Gastrocnemius medialis (tissue), 4 donors: Measurements from ENCODE around the gene EFCAB5. TPM values are rescaled to one million over a fixed set of nuclear protein-coding genes. Genes with fewer than 3 reads are reported as not detected.
"Not testable (repeated sequence)": the region's sequence is repeated elsewhere in the genome, so short reads cannot be mapped to it uniquely, and the experiment has no call there.

ENCODE experiments used
- ATAC-seq, 2 donors: fragments of 150-250 bp; one replicate each; pipeline ENCODE4 v1.9.1; 2016
- DNase-seq, 2 donors: peaks; one replicate each; pipeline ENCODE4 v3.0.0-alpha.2; 2019
- H3K27ac ChIP-seq, 4 donors: fragments of 200-600 bp; sonication (generic); 1 replicate in 1 of 4; 2 replicates in 3 of 4; pipeline ENCODE4 v1.5.1; 2016 to 2018; ENCODE audit warnings: mild to moderate bottlenecking in 2 of 4, moderate library complexity in 1 of 4
- H3K27me3 ChIP-seq, 3 donors: fragments of 200-600 bp; sonication (generic) in 2 of 3; 1 replicate in 1 of 3; 2 replicates in 2 of 3; pipeline versions ENCODE4 v1.5.1 to v1.6.0; 2016 to 2019; ENCODE audit warnings: mild to moderate bottlenecking in 1 of 3, moderate library complexity in 1 of 3
- H3K36me3 ChIP-seq, 2 donors: fragments of 200-600 bp; sonication (generic) in 1 of 2; one replicate each; pipeline ENCODE4 v1.5.1; 2017 to 2018
- H3K4me1 ChIP-seq, 2 donors: fragments of 200-600 bp; sonication (generic) in 1 of 2; one replicate each; pipeline ENCODE4 v1.5.1; 2016 to 2017; ENCODE audit warnings: mild to moderate bottlenecking in 2 of 2
- H3K4me3 ChIP-seq, 4 donors: fragments of 200-600 bp; sonication (generic) in 3 of 4; 1 replicate in 1 of 4; 2 replicates in 3 of 4; pipeline ENCODE4 v1.5.1; 2016 to 2019; ENCODE audit warnings: mild to moderate bottlenecking in 2 of 4
- H3K9me3 ChIP-seq, 3 donors: fragments of 200-600 bp; sonication (generic) in 2 of 3; 1 replicate in 1 of 3; 2 replicates in 2 of 3; pipeline ENCODE4 v1.5.1; 2016 to 2019
- CTCF ChIP-seq, 5 experiments: fragments of 450-650 bp in 3 of 5; fragments of 200-600 bp in 2 of 5; sonication (generic) in 2 of 5; IDR thresholded peaks in 4 of 5; conservative IDR thresholded peaks in 1 of 5; 1 replicate in 4 of 5; 2 replicates in 1 of 5; pipeline ENCODE4 v1.5.1; 2016 to 2019; ENCODE audit warnings: antibody characterized with exemption in 5 of 5, mild to moderate bottlenecking in 3 of 5, moderate library complexity in 3 of 5
- POLR2A ChIP-seq, 2 donors: fragments of 450-650 bp; IDR thresholded peaks; one replicate each; pipeline ENCODE4 v1.6.1; 2017; ENCODE audit warnings: antibody characterized with exemption in 2 of 2, mild to moderate bottlenecking in 2 of 2, moderate library complexity in 2 of 2
- in situ Hi-C, 4 donors: fragments of 200-750 bp; cut with MboI; loops; one replicate each; pipeline versions ENCODE4 v1.15.0 to v1.8.0; 2017; ENCODE audit warnings: low sequenced_read_pairs in 4 of 4
- intact Hi-C: fragments of 100-400 bp; cut with DNase I; formaldehyde crosslinking; loops from one replicate; pipeline ENCODE4 v1.15.1; 2023; ENCODE audit warnings: low total_unique reads
- total RNA-seq, 4 donors: library from RNA; depleted of rRNA; stranded (reverse); fragments of >200 nt; gene quantifications; one replicate each; pipeline versions ENCODE4 v1.1.0 to v1.2.3, GENCODE V29; 2016

The EFCAB5 gene
- total RNA-seq, 4 donors from 2014 or later: 0.04 to 0.36 TPM; not detected in 2

- Histone ChIP-seq H3K4me1 (no peaks in the 10 kb centered on the region), H3K27me3 (no peaks in the 10 kb centered on the region), H3K4me3 (no peak overlapping the region), H3K36me3 (no peaks in the 10 kb centered on the region), H3K9me3 (no peaks in the 10 kb centered on the region), H3K27ac (no peak overlapping the region)
- in situ Hi-C loops: no loop called here
- intact Hi-C loops: no loop called here
- TF ChIP-seq POLR2A (IDR thresholded peaks at IDR 0.05): no peak
- ATAC-seq: no peak
- DNase-seq: no peak
Measured at GRCh38 chr17:30031214-30031869, 89.9 kb downstream of the EFCAB5 start.

- H3K9me3 ChIP-seq: no peaks in the 10 kb centered on the region
- H3K36me3 ChIP-seq: no peaks in the 10 kb centered on the region
- no peak overlapping the region for H3K4me3 ChIP-seq
- H3K27me3 ChIP-seq: no peaks in the 10 kb centered on the region
- intact Hi-C loops (no loop called here), in situ Hi-C loops (no loop called here)
- no peak overlapping the region for H3K27ac ChIP-seq
- H3K4me1 ChIP-seq: no peaks in the 10 kb centered on the region
- ATAC-seq (no peak), DNase-seq (no peak)
- no peak for TF ChIP-seq CTCF (IDR thresholded peaks at IDR 0.05 in 4 of 5, conservative IDR thresholded peaks at IDR 0.05 in 1 of 5)
- TF ChIP-seq POLR2A (IDR thresholded peaks at IDR 0.05): no peak
Measured at GRCh38 chr17:30035369-30035768, 93.9 kb downstream of the EFCAB5 start.

GRCh38 chr17:30040719-30041518 lies 99.5 kb downstream of the EFCAB5 start:
- in situ Hi-C loops: not testable (repeated sequence)

GRCh38 chr17:30041551-30041950 lies 100.1 kb downstream of the EFCAB5 start:
- no peaks in the 10 kb centered on the region for H3K27me3 ChIP-seq
- no peak overlapping the region for H3K27ac ChIP-seq
- no peak overlapping the region for H3K4me3 ChIP-seq
- ATAC-seq (no peak), DNase-seq (no peak)
- intact Hi-C loops: no loop called here
- no peaks in the 10 kb centered on the region for H3K36me3 ChIP-seq
- in situ Hi-C loops: no loop called here
- no peaks in the 10 kb centered on the region for H3K4me1 ChIP-seq
- TF ChIP-seq CTCF (IDR thresholded peaks at IDR 0.05 in 4 of 5, conservative IDR thresholded peaks at IDR 0.05 in 1 of 5) (no peak), POLR2A (IDR thresholded peaks at IDR 0.05) (no peak)
- H3K9me3 ChIP-seq: no peaks in the 10 kb centered on the region

More at GRCh38 chr17:30040719-30041518, 99.5 kb downstream of the EFCAB5 start:
- DNase-seq, H3K4me1 ChIP-seq, H3K4me3 ChIP-seq, H3K9me3 ChIP-seq, H3K27me3 ChIP-seq, H3K27ac ChIP-seq, H3K36me3 ChIP-seq, intact Hi-C loops, ATAC-seq: not testable (repeated sequence)

GRCh38 chr17:30062372-30062771 lies 120.9 kb downstream of the EFCAB5 start:
- no peaks in the 10 kb centered on the region for H3K36me3 ChIP-seq
- ATAC-seq: no peak
- TF ChIP-seq POLR2A (IDR thresholded peaks at IDR 0.05): no peak
- no peak for TF ChIP-seq CTCF (IDR thresholded peaks at IDR 0.05 in 4 of 5, conservative IDR thresholded peaks at IDR 0.05 in 1 of 5)

More at GRCh38 chr17:30062372-30062771, 120.9 kb downstream of the EFCAB5 start:
- Histone ChIP-seq H3K4me3 (no peak overlapping the region), H3K4me1 (no peaks in the 10 kb centered on the region), H3K9me3 (peaks cover 0 to 10% (median 0%) of the 10 kb centered on the region in 3 donors), H3K27me3 (peaks cover 0 to 7% (median 0%) of the 10 kb centered on the region in 3 donors), H3K27ac (no peak overlapping the region)
- DNase-seq: no peak
- in situ Hi-C loops (no loop called here), intact Hi-C loops (no loop called here)
